HG03108 (cell line): ENCODE measurements around the gene SIRT2.
"Not testable (repeated sequence)": the region's sequence is repeated elsewhere in the genome, so short reads cannot be mapped to it uniquely, and the experiment has no call there.

Experiments
- ATAC-seq: cut with Tn5 transposase; IDR thresholded peaks from one replicate; pipeline ENCODE4 v1.9.1; 2021; ENCODE audit warnings: moderate library complexity; ENCODE audit not compliant: unreplicated experiment

SIRT2 gene

GRCh38 chr19:38899447-38900201, at the start of gene SIRT2, which contains the start of gene NFKBIB:
Gene SIRT2, minus strand, starts transcription at chr19:38899618. Its CDS starts 97 bp downstream, at chr19:38899521.
Gene NFKBIB, plus strand, starts transcription at chr19:38899969. Its CDS starts 64 bp downstream, at chr19:38900033.
- peak; percentile 91 for ATAC-seq

- no peak for ATAC-seq
These were observed 47.0 kb upstream of the SIRT2 start for GRCh38 chr19:38946229-38947010.

GRCh38 chr19:38945562-38946228, 46.3 kb upstream of the SIRT2 start:
- no peak for ATAC-seq

DNA sequence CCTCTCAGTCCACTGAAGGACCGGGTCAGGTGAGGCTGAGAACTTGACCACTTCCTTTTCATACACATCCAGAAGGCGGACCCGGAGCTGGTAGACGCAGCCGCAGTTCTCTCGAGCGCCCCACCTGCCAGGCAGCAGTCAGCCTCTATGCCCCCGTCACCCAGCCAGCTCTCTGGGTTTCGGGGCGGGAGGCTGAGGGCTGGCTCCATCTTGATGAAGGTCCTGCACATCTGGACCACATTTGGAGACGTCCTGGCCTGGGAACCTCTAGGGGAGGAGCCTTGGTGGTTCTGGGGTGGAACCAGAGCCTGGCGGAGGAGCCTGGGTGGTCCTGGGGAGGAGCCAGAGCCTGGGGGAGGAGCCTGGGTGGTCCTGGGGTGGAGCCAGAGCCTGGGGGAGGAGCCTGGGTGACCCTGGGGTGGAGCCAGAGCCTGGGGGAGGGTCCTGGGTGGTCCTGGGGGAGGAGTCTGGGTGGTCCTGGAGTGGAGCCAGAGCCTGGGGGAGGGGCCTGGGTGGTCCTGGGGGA, 45.6 kb upstream of the SIRT2 start:
- ATAC-seq = no peak

- no peak for ATAC-seq
These were observed 43.2 kb upstream of the SIRT2 start for GRCh38 chr19:38942471-38943181.

DNA sequence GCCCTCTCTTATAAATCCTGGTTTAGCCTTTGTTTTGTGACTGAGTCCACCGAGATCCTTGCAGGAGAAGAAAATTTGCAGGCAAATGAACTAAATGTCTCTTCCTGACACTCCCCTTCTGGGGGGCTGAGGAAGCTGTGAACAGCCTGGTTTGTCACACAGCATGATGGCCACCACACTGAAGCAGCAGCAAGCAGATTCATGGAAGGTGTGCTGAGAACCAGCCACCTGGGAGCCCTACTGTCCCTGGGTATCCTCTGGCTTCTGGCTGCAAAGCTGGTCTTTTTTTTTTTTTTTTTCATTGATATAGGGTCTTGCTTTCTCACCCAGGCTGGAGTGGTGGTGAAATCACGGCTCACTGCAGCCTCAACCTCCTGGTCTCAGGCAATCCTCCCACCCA, 42.6 kb upstream of the SIRT2 start:
- ATAC-seq = no peak

GRCh38 chr19:38941466-38941865, 42.0 kb upstream of the SIRT2 start:
- ATAC-seq = not testable (repeated sequence)

GRCh38 chr19:38939957-38940356, 40.5 kb upstream of the SIRT2 start:
- no peak for ATAC-seq

- ATAC-seq = no peak
These were observed 34.1 kb upstream of the SIRT2 start for GRCh38 chr19:38933544-38933943.

- no peak for ATAC-seq
These were observed 33.2 kb upstream of the SIRT2 start for GRCh38 chr19:38932425-38933179.

DNA sequence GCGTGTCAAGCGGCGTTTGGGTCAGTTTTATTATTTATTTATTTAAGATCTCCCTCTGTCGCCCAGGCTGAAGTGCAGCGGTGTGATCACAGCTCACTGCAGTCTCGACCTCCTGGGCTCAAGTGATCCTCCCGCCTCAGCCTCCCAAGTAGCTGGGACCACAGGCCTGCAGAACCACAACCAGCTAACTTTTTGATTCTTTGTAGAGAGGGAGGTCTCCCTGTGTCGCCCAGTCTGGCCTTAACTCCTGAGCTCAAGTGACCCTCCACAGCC, 32.0 kb upstream of the SIRT2 start:
- ATAC-seq = no peak

DNA sequence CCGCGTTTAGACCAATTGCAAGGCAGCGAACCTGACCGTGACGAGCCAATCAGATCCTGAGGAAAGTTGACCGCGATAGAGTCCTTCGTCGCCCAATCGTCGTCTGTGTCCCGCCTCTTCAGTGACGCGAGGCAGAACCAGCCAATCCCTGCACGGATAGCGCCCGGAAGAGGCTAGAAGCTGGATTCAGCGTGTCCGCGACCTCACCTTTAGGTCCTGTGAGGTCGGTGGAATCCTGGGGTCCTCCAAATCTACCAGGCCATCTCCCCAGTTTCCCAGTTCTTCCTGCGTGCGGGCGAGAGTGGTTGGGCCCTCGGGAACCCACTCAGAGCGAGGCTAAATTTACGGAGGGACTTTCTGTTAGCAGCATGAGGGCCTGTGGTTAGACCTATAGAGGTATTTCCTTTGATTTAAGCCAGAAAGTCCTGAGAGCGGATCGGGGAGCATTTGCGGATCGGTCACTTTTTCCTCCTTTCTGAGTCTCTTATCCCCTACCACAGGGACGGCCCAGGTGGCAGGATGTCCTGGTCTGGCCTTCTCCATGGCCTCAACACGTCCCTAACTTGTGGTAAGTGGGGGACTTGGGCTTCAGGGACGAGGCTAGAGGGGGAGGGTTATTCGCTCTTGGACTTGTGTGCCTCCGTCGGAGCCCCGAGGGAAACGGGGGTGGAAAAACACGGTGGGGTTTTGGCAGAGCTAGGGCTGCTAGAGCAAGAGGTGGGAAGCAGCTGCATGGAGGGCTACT, 31.5 kb upstream of the SIRT2 start, which contains the start of gene MRPS12:
Gene MRPS12 (plus strand): TSS at position 169 of the 745 bp plus-strand sequence. CDS start 351 bp downstream, at position 520.
- peak; percentile 92 for ATAC-seq

- peak; percentile 49 for ATAC-seq
These were observed 30.7 kb upstream of the SIRT2 start, which contains the start of gene SARS2 for GRCh38 chr19:38929929-38930775. Gene SARS2, minus strand, starts transcription at chr19:38930763. Its CDS starts 27 bp downstream, at chr19:38930736.

DNA sequence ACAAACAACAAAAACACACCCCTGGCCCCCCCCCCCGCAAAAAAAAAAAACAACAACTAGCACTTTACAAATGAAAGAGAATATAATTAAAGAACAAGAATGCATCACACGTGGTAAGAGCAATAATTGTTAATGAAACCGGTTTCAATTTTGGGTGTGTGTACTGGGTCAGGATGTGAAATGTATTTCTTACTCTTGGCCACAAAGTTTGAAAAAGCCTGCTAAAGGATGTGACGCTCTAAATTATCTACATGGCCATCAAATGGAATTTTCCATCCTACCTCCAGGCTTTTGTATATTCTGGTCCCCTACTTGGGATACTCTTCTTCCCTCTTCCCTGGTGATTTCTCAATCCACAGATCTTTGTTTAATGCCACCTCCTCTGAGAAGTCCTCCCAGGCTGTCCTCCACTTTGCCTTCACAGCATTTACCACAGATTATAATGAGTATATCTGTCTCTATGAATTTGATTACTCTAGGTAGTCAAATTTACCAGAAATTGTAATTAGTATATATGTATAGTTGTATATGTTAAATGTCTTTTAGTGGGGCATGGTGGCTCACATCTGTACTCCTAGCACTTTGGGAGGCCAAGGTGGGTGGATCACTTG, 29.1 kb upstream of the SIRT2 start:
- ATAC-seq = no peak

DNA sequence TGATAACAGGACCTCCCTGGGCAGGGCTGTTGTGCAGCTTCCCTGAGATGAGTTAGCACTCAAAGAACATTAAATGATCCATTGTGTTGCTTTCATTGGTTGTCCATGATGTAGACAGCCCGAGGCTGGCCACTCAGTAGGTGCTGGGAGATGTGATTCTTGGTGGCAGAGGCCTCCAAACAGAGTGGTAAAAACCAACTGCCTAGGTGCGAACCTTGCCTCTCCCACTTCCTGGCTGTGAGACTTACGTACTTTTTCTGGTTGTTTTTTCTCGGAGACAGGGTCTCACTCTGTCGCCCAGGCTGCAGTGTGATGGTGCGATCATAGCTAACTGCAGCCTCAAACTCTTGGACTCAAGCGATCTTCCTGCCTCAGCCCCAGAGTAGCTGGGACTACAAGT, 25.0 kb upstream of the SIRT2 start:
- ATAC-seq = no peak

GRCh38 chr19:38922482-38922881, 23.1 kb upstream of the SIRT2 start:
- no peak for ATAC-seq

DNA sequence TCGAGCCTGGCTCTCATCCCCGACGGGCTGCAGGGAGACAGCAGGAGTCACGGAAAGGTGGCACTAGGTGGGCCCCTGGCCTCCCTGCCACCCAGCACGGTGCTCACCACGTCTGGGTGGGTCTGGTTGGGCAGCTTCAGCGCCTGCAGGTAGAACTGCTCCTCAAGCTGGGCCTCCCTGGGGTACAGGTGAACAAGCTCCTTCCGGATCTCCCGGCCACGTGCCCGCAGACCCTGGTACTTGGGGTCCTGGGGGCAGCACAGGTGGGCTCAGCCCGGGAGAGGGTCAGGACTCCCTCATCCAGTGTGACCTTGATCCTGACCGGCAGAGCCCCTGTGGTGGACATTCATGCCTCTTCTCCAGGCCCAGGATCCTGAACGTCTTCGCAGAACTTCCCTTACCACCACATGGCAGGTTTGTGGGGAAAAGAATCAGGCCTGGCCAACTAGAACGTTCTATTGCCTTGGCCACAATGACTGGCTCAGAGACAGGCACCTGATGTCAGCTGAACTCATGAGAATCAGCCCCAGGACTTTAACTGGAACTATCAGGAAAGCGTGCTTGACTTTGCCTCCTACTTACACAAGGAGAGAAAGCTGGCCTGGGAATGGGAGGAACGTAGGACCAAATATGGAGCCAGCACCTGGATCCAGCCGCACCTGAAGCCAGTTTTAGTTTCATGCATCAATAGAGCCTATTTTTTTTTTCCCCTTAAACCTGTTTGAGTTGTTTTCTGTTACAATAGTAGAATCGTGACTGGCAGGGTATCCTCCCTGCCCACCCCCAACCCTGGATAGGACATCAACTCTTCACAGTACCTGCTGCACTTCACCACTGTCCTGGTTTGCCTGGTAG, 22.2 kb upstream of the SIRT2 start:
- no peak for ATAC-seq
